Measurements from ENCODE around the gene ZSCAN5C. TPM values are rescaled to one million over a fixed set of nuclear protein-coding genes. Genes with fewer than 3 reads are reported as not detected.

The ZSCAN5C gene
- polyA plus RNA-seq, 3 donors, result 0.07 TPM; not detected in 2

GRCh38 chr19:56252699-56253422 lies 50.8 kb downstream of the ZSCAN5C start:
- peak; percentile 39 to 77 (median 56) for DNase-seq (ENCODE audit: extremely low read depth in 1 of 11, low read depth in 9 of 11, low spot score in 4 of 11)

GRCh38 chr19:56253737-56254136 lies 51.7 kb downstream of the ZSCAN5C start:
- DNase-seq (ENCODE audit: extremely low read depth in 1 of 11, low read depth in 9 of 11, low spot score in 4 of 11), result peak in 9 of 11 donors; percentile 23 to 65 (median 39)

DNA sequence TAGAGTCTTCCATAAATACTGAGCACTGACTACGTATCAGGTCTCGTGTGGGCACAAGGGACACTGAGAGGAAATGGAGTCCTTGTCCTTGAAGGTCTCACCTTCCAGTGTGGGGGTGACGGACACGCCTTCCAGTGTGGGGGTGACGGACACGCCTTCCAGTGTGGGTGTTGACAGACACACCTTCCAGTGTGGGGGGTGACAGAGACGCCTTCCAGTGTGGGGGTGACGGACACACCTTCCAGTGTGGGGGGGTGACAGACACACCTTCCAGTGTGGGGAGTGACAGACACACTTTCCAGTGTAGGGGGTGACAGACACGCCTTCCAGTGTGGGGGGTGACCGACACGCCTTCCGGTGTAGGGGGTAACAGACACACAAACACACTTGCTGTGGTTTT lies 56.2 kb downstream of the ZSCAN5C start:
- no peak for DNase-seq (ENCODE audit: extremely low read depth in 1 of 11, low read depth in 9 of 11, low spot score in 4 of 11)

Other genes starting within 250 kb of the ZSCAN5C start
- not detected for gene NLRP5, start 215.5 kb upstream of the ZSCAN5C start, polyA plus RNA-seq (ENCODE audit: insufficient read length in 3 of 3)
- 10 to 100 TPM; 10.7 to 24.0 (median 22.4) TPM for gene ZNF787, start 81.0 kb upstream of the ZSCAN5C start, polyA plus RNA-seq (ENCODE audit: insufficient read length in 3 of 3)
- gene ZNF444, start 61.0 kb upstream of the ZSCAN5C start, polyA plus RNA-seq (ENCODE audit: insufficient read length in 3 of 3), result 10 to 100 TPM; 21.3 to 41.4 (median 36.1) TPM
- not detected for gene GALP, start 26.3 kb upstream of the ZSCAN5C start, polyA plus RNA-seq (ENCODE audit: insufficient read length in 3 of 3)
- gene ZSCAN5B, start 4.5 kb upstream of the ZSCAN5C start, polyA plus RNA-seq (ENCODE audit: insufficient read length in 3 of 3), result under 1 TPM in 2 of 3 donors, not detected in 1; 0.17 to 0.30 TPM
- 1 to 10 TPM; 1.4 to 4.7 (median 1.5) TPM for gene EDDM13, start 70.5 kb downstream of the ZSCAN5C start, polyA plus RNA-seq (ENCODE audit: insufficient read length in 3 of 3)
- gene ZSCAN5A, start 112.6 kb downstream of the ZSCAN5C start, polyA plus RNA-seq (ENCODE audit: insufficient read length in 3 of 3), result 10 to 100 TPM; 14.7 to 17.2 (median 17.0) TPM
- 10 to 100 TPM; 10.9 to 14.2 (median 11.3) TPM for gene ZNF582, start 191.3 kb downstream of the ZSCAN5C start, polyA plus RNA-seq (ENCODE audit: insufficient read length in 3 of 3)
- 10 to 100 TPM in 1 of 3 donors, 1 to 10 TPM in 2; 9.5 to 11.2 (median 9.9) TPM for gene ZNF583, start 202.1 kb downstream of the ZSCAN5C start, polyA plus RNA-seq (ENCODE audit: insufficient read length in 3 of 3)

All from renal cortex interstitium (tissue), 11 donors.